ENCODE data around the gene TMCC3. TPM values are rescaled to one million over a fixed set of nuclear protein-coding genes. Genes with fewer than 3 reads are reported as not detected.

The TMCC3 gene
- total RNA-seq, 1 experiment from 2014 or later, result 0.92 TPM

- in situ Hi-C loops (cut with HindIII; ENCODE audit: low pct_unique_long_range_greater_than_20kb, low sequenced_read_pairs), result no loop called here
- ATAC-seq, result no peak
- TF ChIP-seq, protein P1, sequence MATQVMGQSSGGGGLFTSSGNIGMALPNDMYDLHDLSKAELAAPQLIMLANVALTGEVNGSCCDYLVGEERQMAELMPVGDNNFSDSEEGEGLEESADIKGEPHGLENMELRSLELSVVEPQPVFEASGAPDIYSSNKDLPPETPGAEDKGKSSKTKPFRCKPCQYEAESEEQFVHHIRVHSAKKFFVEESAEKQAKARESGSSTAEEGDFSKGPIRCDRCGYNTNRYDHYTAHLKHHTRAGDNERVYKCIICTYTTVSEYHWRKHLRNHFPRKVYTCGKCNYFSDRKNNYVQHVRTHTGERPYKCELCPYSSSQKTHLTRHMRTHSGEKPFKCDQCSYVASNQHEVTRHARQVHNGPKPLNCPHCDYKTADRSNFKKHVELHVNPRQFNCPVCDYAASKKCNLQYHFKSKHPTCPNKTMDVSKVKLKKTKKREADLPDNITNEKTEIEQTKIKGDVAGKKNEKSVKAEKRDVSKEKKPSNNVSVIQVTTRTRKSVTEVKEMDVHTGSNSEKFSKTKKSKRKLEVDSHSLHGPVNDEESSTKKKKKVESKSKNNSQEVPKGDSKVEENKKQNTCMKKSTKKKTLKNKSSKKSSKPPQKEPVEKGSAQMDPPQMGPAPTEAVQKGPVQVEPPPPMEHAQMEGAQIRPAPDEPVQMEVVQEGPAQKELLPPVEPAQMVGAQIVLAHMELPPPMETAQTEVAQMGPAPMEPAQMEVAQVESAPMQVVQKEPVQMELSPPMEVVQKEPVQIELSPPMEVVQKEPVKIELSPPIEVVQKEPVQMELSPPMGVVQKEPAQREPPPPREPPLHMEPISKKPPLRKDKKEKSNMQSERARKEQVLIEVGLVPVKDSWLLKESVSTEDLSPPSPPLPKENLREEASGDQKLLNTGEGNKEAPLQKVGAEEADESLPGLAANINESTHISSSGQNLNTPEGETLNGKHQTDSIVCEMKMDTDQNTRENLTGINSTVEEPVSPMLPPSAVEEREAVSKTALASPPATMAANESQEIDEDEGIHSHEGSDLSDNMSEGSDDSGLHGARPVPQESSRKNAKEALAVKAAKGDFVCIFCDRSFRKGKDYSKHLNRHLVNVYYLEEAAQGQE (IDR thresholded peaks at IDR 0.05; ENCODE audit: insufficient read depth in 1 of 2, low read depth in 2 of 2, low read length in 1 of 2), result no peak
- no peak for TF ChIP-seq SIN3A (IDR thresholded peaks at IDR 0.05; ENCODE audit: borderline replicate concordance, insufficient read depth, low read depth, low read length)
- no peak for TF ChIP-seq TCF7L2 (IDR thresholded peaks at IDR 0.05; ENCODE audit: low read depth, low read length)
- no peak for TF ChIP-seq POLR2AphosphoS5 (IDR thresholded peaks at IDR 0.05; ENCODE audit: low read depth, low read length)
- TF ChIP-seq CTCF (IDR thresholded peaks at IDR 0.05), result no peak
- H3K9me3 ChIP-seq (ENCODE audit: control insufficient read depth, insufficient read depth, low read depth, low read length), result no peaks in the 10 kb centered on the region
- H3K27ac ChIP-seq (ENCODE audit: low read length), result no peak overlapping the region
- POLR2A ChIA-PET, result no interaction called here
- CTCF ChIA-PET, result no interaction called here
- no peaks in the 10 kb centered on the region for H3K4me1 ChIP-seq (ENCODE audit: control insufficient read depth, insufficient read depth, low read length)
- H3K4me3 ChIP-seq (ENCODE audit: low read depth in 2 of 2, low read length in 2 of 2), result no peak overlapping the region
- DNase-seq (ENCODE audit: low read depth, low spot score), result no peak
- H3K36me3 ChIP-seq (ENCODE audit: control insufficient read depth, insufficient read depth, low read length), result no peaks in the 10 kb centered on the region
- intact Hi-C loops (cut with micrococcal nuclease; ENCODE audit: unreplicated experiment), result no loop called here
- BruUV-seq (replicated peaks), result no TSS peak
- no peaks in the 10 kb centered on the region; the same call in 1 of the 2 replicates for H3K27me3 ChIP-seq (ENCODE audit: control insufficient read depth, insufficient read depth, low read length)
Observed at GRCh38 chr12:94698578-94698977, 48.2 kb upstream of the TMCC3 start.

DNA sequence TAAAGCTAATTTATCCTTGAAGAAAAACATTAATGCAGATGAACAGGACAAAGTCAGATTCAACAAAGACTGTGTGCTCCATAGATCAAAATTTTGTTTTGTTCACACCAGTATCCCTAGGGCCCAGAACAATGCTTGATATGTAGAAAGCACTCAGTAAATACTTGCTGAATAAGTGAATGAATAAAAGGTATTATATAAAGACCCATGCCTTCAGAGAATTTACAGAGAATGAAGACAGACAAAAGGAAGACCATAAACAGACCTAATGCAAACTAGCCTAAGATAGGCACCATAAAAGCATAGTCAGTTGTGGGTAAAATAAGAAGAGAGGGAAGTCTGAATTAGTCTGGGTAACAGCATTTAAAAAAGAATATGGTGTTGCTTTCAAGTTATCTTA lies 47.3 kb upstream of the TMCC3 start:
- BruUV-seq (replicated peaks), result no TSS peak
- no peak overlapping the region for H3K27ac ChIP-seq (ENCODE audit: low read length)
- in situ Hi-C loops (cut with HindIII; ENCODE audit: low pct_unique_long_range_greater_than_20kb, low sequenced_read_pairs), result no loop called here
- intact Hi-C loops (cut with micrococcal nuclease; ENCODE audit: unreplicated experiment), result no loop called here
- no peaks in the 10 kb centered on the region for H3K27me3 ChIP-seq (ENCODE audit: control insufficient read depth, insufficient read depth, low read length)
- H3K4me3 ChIP-seq (ENCODE audit: low read depth in 2 of 2, low read length in 2 of 2), result no peak overlapping the region
- H3K36me3 ChIP-seq (ENCODE audit: control insufficient read depth, insufficient read depth, low read length), result no peaks in the 10 kb centered on the region
- ChIA-PET POLR2A (no interaction called here), CTCF (no interaction called here)
- no peaks in the 10 kb centered on the region for H3K9me3 ChIP-seq (ENCODE audit: control insufficient read depth, insufficient read depth, low read depth, low read length)
- no peak for ATAC-seq
- no peak for DNase-seq (ENCODE audit: low read depth, low spot score)
- no peaks in the 10 kb centered on the region for H3K4me1 ChIP-seq (ENCODE audit: control insufficient read depth, insufficient read depth, low read length)
- TF ChIP-seq SIN3A (IDR thresholded peaks at IDR 0.05; ENCODE audit: borderline replicate concordance, insufficient read depth, low read depth, low read length) (no peak), TCF7L2 (IDR thresholded peaks at IDR 0.05; ENCODE audit: low read depth, low read length) (no peak), CTCF (IDR thresholded peaks at IDR 0.05) (no peak)

All from Panc1 (cell line).